Retinal pigment epithelial cell (primary cell): ENCODE data around the gene OPA3.
"Not testable (repeated sequence)": the region's sequence is repeated elsewhere in the genome, so short reads cannot be mapped to it uniquely, and the experiment has no call there.

Experiments used
- DNase-seq: peaks from one replicate; pipeline ENCODE4 v3.0.0-alpha.2; 2010; ENCODE audit warnings: low read depth
- H3K4me3 ChIP-seq: 2 replicates; pipeline ENCODE4 v1.5.1; 2011; ENCODE audit warnings: mild to moderate bottlenecking, low read length, control low read depth, moderate library complexity
- CTCF ChIP-seq: conservative IDR thresholded peaks from 2 replicates; pipeline ENCODE4 v1.5.1; 2011; ENCODE audit warnings: low read depth, low read length, control low read depth, inconsistent platforms

Gene OPA3

DNA sequence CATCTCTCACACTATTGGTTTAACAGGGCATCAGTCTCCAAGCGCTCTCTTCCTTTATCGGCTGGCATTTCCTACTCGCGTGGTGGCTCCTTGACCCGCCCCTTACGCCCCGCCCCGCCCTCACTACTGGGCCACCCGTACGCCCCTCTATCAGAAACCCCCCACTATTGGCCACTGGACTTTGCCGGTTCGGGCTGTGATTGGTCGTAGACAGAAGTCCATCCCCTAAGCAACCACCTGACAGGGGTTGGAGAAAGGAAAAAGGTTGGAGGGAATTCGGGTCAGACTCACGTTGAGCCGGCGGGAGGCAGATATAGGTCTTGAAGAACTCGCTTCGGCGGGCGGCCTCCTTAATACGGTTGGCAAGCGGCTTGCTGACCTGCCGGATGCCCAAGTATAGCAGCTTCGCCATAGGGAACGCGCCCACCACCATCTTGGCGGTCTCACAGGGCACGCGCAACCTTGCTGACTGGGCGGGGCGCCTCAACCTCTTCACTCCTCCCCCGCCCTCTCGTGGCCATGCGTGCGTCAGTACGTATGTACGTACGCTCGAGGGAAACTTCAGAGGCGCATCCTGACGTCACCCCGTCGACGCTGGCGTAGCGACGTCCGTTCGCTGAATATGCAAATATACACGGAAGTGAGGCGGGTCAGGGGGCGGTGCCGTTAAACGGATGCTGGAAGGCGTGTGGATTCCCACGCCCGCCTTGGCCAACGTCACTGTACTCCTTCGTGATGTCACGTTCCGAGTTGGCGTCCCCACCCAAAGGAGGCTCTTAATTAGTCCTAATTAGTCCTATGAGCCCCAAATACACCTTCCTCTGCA, at the start of gene OPA3:
Gene OPA3, minus strand, starts transcription at position 471 of the 826 bp plus-strand sequence. Its CDS starts 38 bp downstream, at position 433.
- DNase-seq, result peak; percentile 99
- TF ChIP-seq CTCF, result no peak
- peak within 1 kb of the TSS; percentile 91 for H3K4me3 ChIP-seq

GRCh38 chr19:45632468-45633196, 48.0 kb upstream of the OPA3 start:
- no peak for TF ChIP-seq CTCF
- peak; percentile 66 for DNase-seq
- H3K4me3 ChIP-seq, result no peak overlapping the region

DNA sequence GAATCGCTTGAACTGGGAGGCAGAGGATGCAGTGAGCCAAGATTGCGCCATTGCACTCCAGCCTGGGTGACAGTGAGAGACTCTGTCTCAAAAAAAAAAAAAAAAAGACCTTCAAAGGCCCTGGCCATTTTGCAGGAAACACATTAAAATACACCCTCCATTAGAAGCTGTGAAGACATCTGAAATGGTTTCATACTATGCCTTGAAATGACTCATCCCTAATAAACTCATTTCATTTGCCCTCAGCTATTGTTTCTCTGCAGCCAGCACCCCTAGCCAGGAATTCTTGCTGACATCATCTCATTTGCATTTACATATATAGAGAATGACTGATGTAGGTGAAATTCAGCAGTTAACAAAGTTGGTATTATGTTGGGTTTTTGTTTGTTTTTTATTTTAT, 45.9 kb upstream of the OPA3 start:
- no peak overlapping the region for H3K4me3 ChIP-seq
- peak; percentile 54 for DNase-seq
- TF ChIP-seq CTCF, result no peak

- H3K4me3 ChIP-seq, result no peak overlapping the region
- DNase-seq, result no peak
- TF ChIP-seq CTCF, result no peak
These were observed 45.1 kb upstream of the OPA3 start for GRCh38 chr19:45629704-45630103.

DNA sequence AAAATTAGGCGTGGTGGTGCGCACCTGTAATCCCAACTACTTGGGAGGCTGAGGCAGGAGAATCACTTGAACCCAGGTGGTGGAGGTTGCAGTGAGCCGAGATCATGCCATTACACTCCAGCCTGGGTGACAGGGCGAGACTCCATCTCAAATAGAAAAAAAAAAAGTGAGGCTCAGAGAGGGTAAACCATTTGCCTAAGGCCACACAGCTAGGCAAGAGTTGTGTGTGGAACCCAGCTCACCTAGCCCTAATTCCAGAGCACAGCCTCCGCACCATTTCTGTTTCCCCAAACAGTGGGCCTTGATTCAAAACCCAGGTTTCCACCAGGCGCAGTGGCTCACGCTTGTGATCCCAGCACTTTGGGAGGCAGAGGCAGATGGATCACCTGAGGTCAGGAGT, 43.6 kb upstream of the OPA3 start:
- not testable (repeated sequence) for H3K4me3 ChIP-seq, DNase-seq

- no peak overlapping the region for H3K4me3 ChIP-seq
- no peak for TF ChIP-seq CTCF
- DNase-seq, result no peak
These were observed 39.4 kb upstream of the OPA3 start for GRCh38 chr19:45623984-45624383.

GRCh38 chr19:45621976-45622503, 37.4 kb upstream of the OPA3 start:
- H3K4me3 ChIP-seq, result no peak overlapping the region
- DNase-seq, result no peak
- TF ChIP-seq CTCF, result no peak
